ENCODE results near the gene COL27A1.

COL27A1 gene

GRCh38 chr9:114236391-114237138 lies 81.2 kb downstream of the COL27A1 start:
- Histone ChIP-seq H3K79me1 (ENCODE audit: low read depth, low read length) (no peaks in the 10 kb centered on the region), H3K4me3 (ENCODE audit: low read length in 2 of 2) (no peak overlapping the region), H3K27me3 (ENCODE audit: control insufficient read depth in 3 of 3, insufficient read depth in 3 of 3, low read depth in 1 of 3, low read length in 3 of 3) (no peaks in the 10 kb centered on the region), H2BK120ac (ENCODE audit: low read depth, low read length) (no peak overlapping the region), H4K91ac (ENCODE audit: low read depth, low read length, poor library complexity) (no peak overlapping the region), H2AFZ (ENCODE audit: low read length) (no peak overlapping the region), H3K14ac (ENCODE audit: low read length) (no peak overlapping the region), H3K36me3 (replicated peaks in 1 of 2; ENCODE audit: control insufficient read depth in 2 of 2, insufficient read depth in 2 of 2, low read length in 2 of 2) (no peaks in the 10 kb centered on the region), H2BK12ac (ENCODE audit: low read length) (no peak overlapping the region), H3K18ac (ENCODE audit: low read length) (no peak overlapping the region), H3K9me3 (replicated peaks in 1 of 2; ENCODE audit: control insufficient read depth in 2 of 2, insufficient read depth in 1 of 2, low read depth in 1 of 2, low read length in 2 of 2) (no peaks in the 10 kb centered on the region), H2AK5ac (ENCODE audit: low read depth, low read length) (no peak overlapping the region), H3K4me1 (ENCODE audit: control insufficient read depth in 2 of 2, insufficient read depth in 1 of 2, low read depth in 1 of 2, low read length in 2 of 2) (peaks cover 7 to 9% of the 10 kb centered on the region in 2 donors), H3K4me2 (ENCODE audit: insufficient read depth, low read length, poor library complexity, severe bottlenecking) (no peak overlapping the region), H2BK5ac (ENCODE audit: low read length) (no peak overlapping the region), H2BK15ac (ENCODE audit: low read length) (no peak overlapping the region), H3K27ac (replicated peaks; ENCODE audit: low read length) (no peak overlapping the region), H3K23ac (ENCODE audit: low read depth, low read length, poor library complexity) (no peak overlapping the region), H3K4ac (ENCODE audit: low read length) (no peak overlapping the region), H3K9ac (ENCODE audit: low read depth, low read length, poor library complexity) (no peak overlapping the region), H4K8ac (ENCODE audit: low read depth, low read length) (no peak overlapping the region)
- no peak for DNase-seq (ENCODE audit: low spot score)
- no CpG with 5 or more reads among the region's 12 CpGs for WGBS, 2 donors (ENCODE audit: extremely low coverage in 2 of 2, insufficient read length in 2 of 2, insufficient replicate concordance in 1 of 2)

GRCh38 chr9:114237247-114237646 lies 81.9 kb downstream of the COL27A1 start:
- H2BK15ac ChIP-seq (ENCODE audit: low read length): no peak overlapping the region
- H4K91ac ChIP-seq (ENCODE audit: low read depth, low read length, poor library complexity): no peak overlapping the region
- no peak for DNase-seq (ENCODE audit: low spot score)
- H2AK5ac ChIP-seq (ENCODE audit: low read depth, low read length): no peak overlapping the region
- H3K14ac ChIP-seq (ENCODE audit: low read length): no peak overlapping the region
- no peak overlapping the region for H2BK120ac ChIP-seq (ENCODE audit: low read depth, low read length)
- H2BK12ac ChIP-seq (ENCODE audit: low read length): no peak overlapping the region
- H3K4ac ChIP-seq (ENCODE audit: low read length): no peak overlapping the region
- H2BK5ac ChIP-seq (ENCODE audit: low read length): no peak overlapping the region
- H3K4me2 ChIP-seq (ENCODE audit: insufficient read depth, low read length, poor library complexity, severe bottlenecking): no peak overlapping the region
- no peaks in the 10 kb centered on the region for H3K27me3 ChIP-seq (ENCODE audit: control insufficient read depth in 3 of 3, insufficient read depth in 3 of 3, low read depth in 1 of 3, low read length in 3 of 3)
- no peak overlapping the region for H3K9ac ChIP-seq (ENCODE audit: low read depth, low read length, poor library complexity)
- H3K9me3 ChIP-seq (replicated peaks in 1 of 2; ENCODE audit: control insufficient read depth in 2 of 2, insufficient read depth in 1 of 2, low read depth in 1 of 2, low read length in 2 of 2): no peaks in the 10 kb centered on the region
- no peak overlapping the region for H3K27ac ChIP-seq (replicated peaks; ENCODE audit: low read length)
- no peaks in the 10 kb centered on the region for H3K36me3 ChIP-seq (replicated peaks in 1 of 2; ENCODE audit: control insufficient read depth in 2 of 2, insufficient read depth in 2 of 2, low read length in 2 of 2)
- no peak overlapping the region for H4K8ac ChIP-seq (ENCODE audit: low read depth, low read length)
- peaks cover 7 to 16% of the 10 kb centered on the region in 2 donors for H3K4me1 ChIP-seq (ENCODE audit: control insufficient read depth in 2 of 2, insufficient read depth in 1 of 2, low read depth in 1 of 2, low read length in 2 of 2)
- no peak overlapping the region for H2AFZ ChIP-seq (ENCODE audit: low read length)
- H3K23ac ChIP-seq (ENCODE audit: low read depth, low read length, poor library complexity): no peak overlapping the region
- no CpG with 5 or more reads among the region's 5 CpGs for WGBS, 2 donors (ENCODE audit: extremely low coverage in 2 of 2, insufficient read length in 2 of 2, insufficient replicate concordance in 1 of 2)
- no peaks in the 10 kb centered on the region for H3K79me1 ChIP-seq (ENCODE audit: low read depth, low read length)
- no peak overlapping the region for H3K4me3 ChIP-seq (ENCODE audit: low read length in 2 of 2)
- H3K18ac ChIP-seq (ENCODE audit: low read length): no peak overlapping the region

GRCh38 chr9:114237781-114238180 lies 82.4 kb downstream of the COL27A1 start:
- Histone ChIP-seq H3K18ac (ENCODE audit: low read length) (no peak overlapping the region), H3K27ac (replicated peaks; ENCODE audit: low read length) (no peak overlapping the region), H2BK12ac (ENCODE audit: low read length) (no peak overlapping the region), H3K4me3 (ENCODE audit: low read length in 2 of 2) (no peak overlapping the region), H2BK5ac (ENCODE audit: low read length) (no peak overlapping the region), H3K4ac (ENCODE audit: low read length) (no peak overlapping the region), H2AFZ (ENCODE audit: low read length) (no peak overlapping the region), H3K79me1 (ENCODE audit: low read depth, low read length) (no peaks in the 10 kb centered on the region), H4K91ac (ENCODE audit: low read depth, low read length, poor library complexity) (no peak overlapping the region), H4K8ac (ENCODE audit: low read depth, low read length) (no peak overlapping the region), H3K4me2 (ENCODE audit: insufficient read depth, low read length, poor library complexity, severe bottlenecking) (no peak overlapping the region), H3K4me1 (ENCODE audit: control insufficient read depth in 2 of 2, insufficient read depth in 1 of 2, low read depth in 1 of 2, low read length in 2 of 2) (peaks cover 7 to 21% of the 10 kb centered on the region in 2 donors), H3K9me3 (replicated peaks in 1 of 2; ENCODE audit: control insufficient read depth in 2 of 2, insufficient read depth in 1 of 2, low read depth in 1 of 2, low read length in 2 of 2) (no peaks in the 10 kb centered on the region), H3K9ac (ENCODE audit: low read depth, low read length, poor library complexity) (no peak overlapping the region), H2AK5ac (ENCODE audit: low read depth, low read length) (no peak overlapping the region), H3K23ac (ENCODE audit: low read depth, low read length, poor library complexity) (no peak overlapping the region), H3K14ac (ENCODE audit: low read length) (no peak overlapping the region), H3K36me3 (replicated peaks in 1 of 2; ENCODE audit: control insufficient read depth in 2 of 2, insufficient read depth in 2 of 2, low read length in 2 of 2) (no peaks in the 10 kb centered on the region), H2BK120ac (ENCODE audit: low read depth, low read length) (no peak overlapping the region), H3K27me3 (ENCODE audit: control insufficient read depth in 3 of 3, insufficient read depth in 3 of 3, low read depth in 1 of 3, low read length in 3 of 3) (no peaks in the 10 kb centered on the region), H2BK15ac (ENCODE audit: low read length) (no peak overlapping the region)
- no peak for DNase-seq (ENCODE audit: low spot score)
- no CpG with 5 or more reads among the region's 5 CpGs for WGBS, 2 donors (ENCODE audit: extremely low coverage in 2 of 2, insufficient read length in 2 of 2, insufficient replicate concordance in 1 of 2)

- Histone ChIP-seq H3K14ac (ENCODE audit: low read length) (no peak overlapping the region), H3K27me3 (ENCODE audit: control insufficient read depth in 3 of 3, insufficient read depth in 3 of 3, low read depth in 1 of 3, low read length in 3 of 3) (no peaks in the 10 kb centered on the region), H4K91ac (ENCODE audit: low read depth, low read length, poor library complexity) (no peak overlapping the region), H3K36me3 (replicated peaks in 1 of 2; ENCODE audit: control insufficient read depth in 2 of 2, insufficient read depth in 2 of 2, low read length in 2 of 2) (no peaks in the 10 kb centered on the region), H2AFZ (ENCODE audit: low read length) (no peak overlapping the region), H3K18ac (ENCODE audit: low read length) (no peak overlapping the region), H2AK5ac (ENCODE audit: low read depth, low read length) (no peak overlapping the region), H2BK15ac (ENCODE audit: low read length) (no peak overlapping the region), H3K23ac (ENCODE audit: low read depth, low read length, poor library complexity) (no peak overlapping the region), H2BK12ac (ENCODE audit: low read length) (no peak overlapping the region), H3K27ac (replicated peaks; ENCODE audit: low read length) (no peak overlapping the region), H4K8ac (ENCODE audit: low read depth, low read length) (no peak overlapping the region), H3K79me1 (ENCODE audit: low read depth, low read length) (no peaks in the 10 kb centered on the region), H3K4me3 (ENCODE audit: low read length in 2 of 2) (no peak overlapping the region), H3K9me3 (replicated peaks in 1 of 2; ENCODE audit: control insufficient read depth in 2 of 2, insufficient read depth in 1 of 2, low read depth in 1 of 2, low read length in 2 of 2) (no peaks in the 10 kb centered on the region), H3K4me1 (ENCODE audit: control insufficient read depth in 2 of 2, insufficient read depth in 1 of 2, low read depth in 1 of 2, low read length in 2 of 2) (peaks cover 9 to 28% of the 10 kb centered on the region in 2 donors), H3K4me2 (ENCODE audit: insufficient read depth, low read length, poor library complexity, severe bottlenecking) (no peak overlapping the region), H3K9ac (ENCODE audit: low read depth, low read length, poor library complexity) (no peak overlapping the region), H2BK5ac (ENCODE audit: low read length) (no peak overlapping the region), H2BK120ac (ENCODE audit: low read depth, low read length) (no peak overlapping the region), H3K4ac (ENCODE audit: low read length) (no peak overlapping the region)
- WGBS, 2 donors (ENCODE audit: extremely low coverage in 2 of 2, insufficient read length in 2 of 2, insufficient replicate concordance in 1 of 2): no CpG with 5 or more reads among the region's 8 CpGs
- DNase-seq (ENCODE audit: low spot score): no peak
Measured at GRCh38 chr9:114238472-114238871, 83.1 kb downstream of the COL27A1 start.

Measured in neuronal stem cell (in vitro differentiated cells).